DND-41 (cell line): ENCODE results near the gene GRIP2.

Experiments used
- ATAC-seq: fragments of 200-7000 bp; cut with Tn5 transposase; 3 replicates; pipeline ENCODE4 v1.9.1; 2021; ENCODE audit warnings: low read depth; ENCODE audit not compliant: insufficient read depth
- DNase-seq: peaks from one replicate; pipeline ENCODE4 v3.0.0-alpha.2; 2020
- H2AFZ ChIP-seq: 2 replicates; pipeline ENCODE4 v1.6.0; 2012; ENCODE audit warnings: low read depth, low read length
- H3K27ac ChIP-seq: 2 replicates; pipeline ENCODE4 v1.5.1; 2012; ENCODE audit warnings: low read length, inconsistent platforms
- H3K27me3 ChIP-seq: fragments of 200-600 bp; sonication (generic); 2 replicates; pipeline ENCODE4 v1.6.0; 2012; ENCODE audit warnings: low read length, mild to moderate bottlenecking, inconsistent platforms; ENCODE audit not compliant: insufficient read depth, poor library complexity
- H3K36me3 ChIP-seq: 2 replicates; pipeline ENCODE4 v1.5.1; 2012; ENCODE audit warnings: low read length, inconsistent platforms; ENCODE audit not compliant: insufficient read depth
- H3K4me1 ChIP-seq: 2 replicates; pipeline ENCODE4 v1.5.1; 2012; ENCODE audit warnings: mild to moderate bottlenecking, low read length; ENCODE audit not compliant: insufficient read depth
- H3K4me2 ChIP-seq: 2 replicates; pipeline ENCODE4 v1.6.0; 2012; ENCODE audit warnings: mild to moderate bottlenecking, moderate library complexity, low read length, inconsistent platforms; ENCODE audit not compliant: insufficient read depth
- H3K4me3 ChIP-seq, 2 experiments: fragments of 200-600 bp in 1 of 2; shearing (Covaris generic) in 1 of 2; 2 replicates each; pipeline ENCODE4 v1.5.1; 2012 to 2016; ENCODE audit warnings: inconsistent platforms in 2 of 2, low read length in 2 of 2, mild to moderate bottlenecking in 2 of 2, low read depth in 1 of 2, moderate library complexity in 1 of 2
- H3K79me2 ChIP-seq: 2 replicates; pipeline ENCODE4 v1.6.0; 2012; ENCODE audit warnings: low read length, inconsistent platforms; ENCODE audit not compliant: insufficient read depth
- H3K9ac ChIP-seq: 2 replicates; pipeline ENCODE4 v1.6.0; 2012; ENCODE audit warnings: low read depth, mild to moderate bottlenecking, inconsistent platforms, low read length, moderate library complexity
- H3K9me3 ChIP-seq: 2 replicates; pipeline ENCODE4 v1.5.1; 2012; ENCODE audit warnings: low read length, moderate library complexity, mild to moderate bottlenecking, inconsistent platforms; ENCODE audit not compliant: insufficient read depth, severe bottlenecking
- H4K20me1 ChIP-seq: 2 replicates; pipeline ENCODE4 v1.6.0; 2012; ENCODE audit warnings: low read length; ENCODE audit not compliant: insufficient read depth
- CTCF ChIP-seq: IDR thresholded peaks from 2 replicates; pipeline ENCODE4 v1.5.1; 2012; ENCODE audit warnings: borderline replicate concordance, low read length, moderate library complexity, mild to moderate bottlenecking; ENCODE audit not compliant: poor library complexity, severe bottlenecking; ENCODE audit errors: extremely low read depth
- EZH2 ChIP-seq: IDR thresholded peaks from 3 replicates; pipeline ENCODE4 v1.6.1; 2012; ENCODE audit warnings: borderline replicate concordance, low read depth, mild to moderate bottlenecking, moderate library complexity, low read length, inconsistent platforms; ENCODE audit not compliant: severe bottlenecking

GRIP2 gene

GRCh38 chr3:14528081-14528480 lies 12.1 kb downstream of the GRIP2 start:
- Histone ChIP-seq H2AFZ (no peak overlapping the region), H3K9me3 (no peaks in the 10 kb centered on the region), H4K20me1 (peaks cover 3% of the 10 kb centered on the region; the same call in 1 of the 2 replicates), H3K36me3 (no peaks in the 10 kb centered on the region), H3K4me2 (no peak overlapping the region), H3K27me3 (peaks cover 25% of the 10 kb centered on the region), H3K9ac (no peak overlapping the region), H3K4me1 (no peaks in the 10 kb centered on the region), H3K79me2 (no peaks in the 10 kb centered on the region), H3K27ac (no peak overlapping the region), H3K4me3 (no peak overlapping the region)
- no peak for DNase-seq
- TF ChIP-seq EZH2: no peak
- no peak for TF ChIP-seq CTCF
- ATAC-seq: no peak

GRCh38 chr3:14525685-14526631 lies 14.2 kb downstream of the GRIP2 start:
- no peak for ATAC-seq
- TF ChIP-seq CTCF (no peak), EZH2 (no peak)
- H3K4me3 ChIP-seq: no peak overlapping the region
- H3K4me1 ChIP-seq: no peaks in the 10 kb centered on the region
- no peak for DNase-seq
- no peaks in the 10 kb centered on the region for H3K79me2 ChIP-seq
- no peak overlapping the region for H2AFZ ChIP-seq
- H3K36me3 ChIP-seq: no peaks in the 10 kb centered on the region
- no peaks in the 10 kb centered on the region for H3K9me3 ChIP-seq
- H3K4me2 ChIP-seq: no peak overlapping the region
- no peak overlapping the region for H3K9ac ChIP-seq
- no peak overlapping the region for H3K27ac ChIP-seq
- H4K20me1 ChIP-seq: peaks cover 3% of the 10 kb centered on the region; the same call in 1 of the 2 replicates
- H3K27me3 ChIP-seq: peaks cover 16% of the 10 kb centered on the region

DNA sequence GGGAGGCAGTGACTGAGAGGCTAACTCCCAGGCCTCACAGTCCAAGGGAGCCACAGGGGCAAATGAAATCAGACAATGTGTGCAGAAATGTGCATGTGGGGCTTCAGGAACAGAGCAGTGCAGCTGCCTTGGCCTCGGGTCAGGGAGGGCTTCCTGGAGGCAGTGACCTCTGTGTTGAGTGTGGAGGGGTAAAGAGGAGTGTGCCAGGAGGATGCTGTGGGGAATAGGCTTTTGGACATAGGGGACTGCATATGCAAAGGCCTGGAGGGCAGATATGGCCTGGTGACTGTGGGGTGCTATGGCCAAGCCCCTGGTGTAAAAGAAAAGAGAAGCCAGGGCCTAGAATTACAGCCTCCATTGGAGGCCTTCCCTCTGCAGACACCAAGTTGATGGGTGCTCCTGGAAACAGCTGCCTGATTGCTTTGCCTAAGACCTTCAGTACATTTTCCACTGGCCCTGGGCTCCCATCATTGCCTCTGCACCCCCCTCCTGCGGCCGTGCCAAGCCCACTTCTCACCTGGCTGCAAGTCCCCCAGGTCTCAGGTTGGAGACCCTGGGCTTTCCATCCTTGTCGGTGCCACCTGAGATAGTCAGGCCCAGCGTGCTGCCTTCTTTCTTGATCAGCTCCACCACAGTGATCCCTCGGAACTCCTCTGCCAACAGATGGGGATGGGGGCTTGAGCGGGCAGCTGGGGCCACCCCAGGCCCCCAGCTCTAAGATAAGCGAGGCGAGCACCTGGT lies 15.1 kb downstream of the GRIP2 start:
- Histone ChIP-seq H3K4me3 (no peak overlapping the region), H2AFZ (no peak overlapping the region), H3K9ac (no peak overlapping the region), H3K4me2 (no peak overlapping the region), H3K36me3 (no peaks in the 10 kb centered on the region), H3K4me1 (no peaks in the 10 kb centered on the region), H3K27ac (no peak overlapping the region), H3K79me2 (no peaks in the 10 kb centered on the region), H3K27me3 (peaks cover 13% of the 10 kb centered on the region), H3K9me3 (no peaks in the 10 kb centered on the region), H4K20me1 (peaks cover 3% of the 10 kb centered on the region; the same call in 1 of the 2 replicates)
- ATAC-seq: no peak
- TF ChIP-seq EZH2 (no peak), CTCF (no peak)
- DNase-seq: no peak
